AG20443 (cell line): ENCODE measurements around the gene ZBTB7A.

Experiments used
- DNase-seq: peaks from one replicate; pipeline ENCODE4 v3.0.0; 2012; ENCODE audit warnings: low spot score, mixed read lengths

ZBTB7A gene

DNA sequence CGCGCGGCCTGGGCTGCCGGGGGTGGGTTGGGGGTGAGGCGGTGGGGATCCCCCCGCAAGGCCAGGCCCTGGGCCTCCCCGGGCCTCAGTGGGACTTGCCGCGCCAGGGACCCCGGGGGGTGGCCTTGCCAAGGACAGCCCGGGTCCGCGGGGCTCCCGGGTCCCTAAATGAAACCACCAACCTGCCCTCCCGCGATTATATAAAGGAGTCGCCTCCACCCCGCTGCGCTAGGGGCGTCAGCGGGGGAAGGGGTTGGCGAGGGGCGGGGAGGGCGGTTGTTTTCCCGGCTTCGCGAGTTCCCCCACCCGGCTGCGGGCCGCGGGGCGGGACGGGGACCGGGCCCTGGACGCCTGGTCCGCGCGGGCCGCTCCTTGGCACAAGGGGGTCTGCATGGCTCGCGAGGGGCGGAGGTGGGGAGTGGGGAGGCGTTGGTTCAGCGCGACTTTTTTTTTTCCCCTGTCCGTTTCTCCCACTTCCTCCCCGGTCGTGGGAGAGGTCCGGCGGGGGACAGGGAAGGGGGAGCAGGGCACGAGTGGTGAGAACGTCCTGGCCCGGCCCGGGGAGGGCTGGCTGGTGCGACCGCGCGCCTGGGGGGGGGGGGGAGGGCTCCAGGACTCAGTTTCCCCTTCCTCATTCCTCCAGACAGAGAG lies 822 bp upstream of the ZBTB7A start:
- DNase-seq: peak; percentile 27

DNA sequence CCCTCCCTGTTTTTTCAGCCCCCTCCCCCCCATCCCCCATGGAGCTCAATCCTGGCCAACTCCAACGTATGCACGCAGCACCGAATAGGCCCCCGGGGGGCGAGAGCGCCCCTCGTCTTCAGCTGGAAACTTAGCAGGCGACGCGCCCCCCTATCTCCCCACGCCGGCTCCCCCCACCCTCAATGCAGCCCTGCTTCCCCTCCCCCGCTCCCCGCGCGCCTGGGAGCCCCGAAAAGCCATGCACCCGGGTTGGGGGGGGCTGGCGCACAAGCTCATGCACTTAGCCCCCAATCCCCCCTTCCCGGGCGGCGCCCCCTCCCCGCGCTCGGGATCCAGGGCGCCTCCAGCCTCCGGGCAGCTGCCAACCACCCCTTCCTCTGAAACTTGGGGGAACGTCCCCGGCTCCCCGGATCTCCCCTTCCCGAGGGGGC lies 508 bp downstream of the ZBTB7A start:
- DNase-seq: no peak

DNA sequence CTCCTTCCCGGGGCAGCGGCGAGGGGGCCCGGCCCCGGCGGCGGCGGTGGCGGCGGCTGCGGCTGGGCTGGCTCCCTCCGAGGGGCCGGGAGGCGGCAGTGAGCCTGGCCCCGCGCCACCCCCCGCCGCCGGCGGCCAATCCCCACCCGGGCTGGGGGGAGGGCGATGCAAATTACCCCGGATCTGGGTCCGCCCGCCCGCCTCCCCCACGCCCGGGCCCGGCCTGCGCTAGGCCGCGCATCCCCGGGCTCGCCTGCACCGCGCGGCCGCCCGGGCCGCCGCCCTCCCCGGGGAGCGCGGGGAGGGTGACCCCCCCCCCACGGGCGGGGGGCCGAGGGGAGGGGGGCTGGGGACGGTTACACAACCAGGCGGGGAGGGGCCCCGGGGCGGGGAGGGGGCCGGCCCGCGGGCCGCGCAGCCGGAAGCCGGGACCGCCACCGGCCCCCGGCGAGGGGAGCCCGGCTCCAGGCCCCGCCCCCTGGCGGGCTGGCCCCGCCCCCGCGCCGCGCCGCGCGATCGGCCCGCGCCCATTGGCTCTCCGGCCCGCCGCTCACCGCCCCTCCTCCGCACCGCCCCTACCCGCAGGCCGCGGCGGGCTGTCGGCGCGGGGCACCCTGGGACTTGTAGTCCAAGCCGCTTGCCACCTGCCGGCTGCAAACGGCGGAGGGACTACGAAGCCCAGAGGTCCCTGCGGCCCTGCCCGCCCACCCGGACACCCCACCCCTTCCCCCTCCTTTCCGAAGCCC lies 1.1 kb downstream of the ZBTB7A start:
- peak; percentile 99 for DNase-seq

DNA sequence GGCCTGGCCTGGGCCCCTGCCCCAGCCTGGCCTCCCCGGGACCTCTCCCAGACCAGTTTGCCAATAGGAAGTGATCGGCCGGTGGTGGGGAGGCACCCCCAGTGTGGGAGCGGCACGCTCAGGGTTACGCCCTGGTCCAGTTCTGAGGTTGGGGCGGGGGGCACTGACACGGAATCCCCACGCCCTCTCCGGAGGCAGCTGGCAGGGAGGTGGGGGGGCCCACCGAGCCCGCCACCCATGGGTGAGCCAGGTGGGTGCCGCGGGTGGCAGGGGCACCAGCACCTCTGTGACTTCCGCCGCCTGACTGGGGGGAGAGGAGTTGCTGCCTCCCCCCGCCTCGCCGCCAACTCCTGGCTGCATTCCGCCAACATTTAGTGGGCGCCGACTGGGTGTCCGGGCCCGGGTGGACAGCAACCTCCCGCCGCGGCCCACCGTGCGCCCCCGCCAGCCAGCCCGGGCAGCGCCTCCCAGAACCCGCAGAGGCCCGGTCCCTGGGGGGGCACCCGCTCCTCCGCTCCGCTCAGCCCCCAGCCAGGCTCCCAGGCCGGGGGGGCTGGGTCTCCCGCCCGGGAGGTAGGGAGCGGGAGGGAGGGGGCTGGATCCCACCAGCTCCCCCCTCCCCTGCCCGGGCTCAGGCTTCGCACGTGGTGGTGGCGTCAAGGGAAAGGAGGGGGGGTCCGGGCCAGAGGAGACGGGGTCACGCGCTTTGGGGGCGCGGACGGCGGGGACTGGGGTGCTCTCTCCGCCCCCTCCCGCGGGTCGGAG lies 2.0 kb downstream of the ZBTB7A start:
- DNase-seq: peak; percentile 42

DNA sequence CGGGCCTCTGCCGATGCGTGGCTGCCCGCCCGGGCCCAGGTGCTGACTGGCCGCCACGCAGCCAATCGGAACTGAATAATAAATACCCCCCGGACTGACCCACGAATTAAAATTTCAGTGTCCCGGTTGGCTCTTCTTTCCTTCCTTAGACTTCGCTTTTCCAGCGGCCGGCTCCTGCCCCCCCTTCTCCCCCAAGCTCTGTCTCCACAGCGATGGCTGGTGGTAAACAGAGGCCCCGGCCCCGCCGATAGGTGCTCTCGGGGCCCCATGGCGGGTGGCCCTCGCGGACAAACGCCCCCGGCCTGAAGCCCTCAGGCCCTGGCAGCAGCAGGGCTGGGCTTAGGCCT lies 2.6 kb downstream of the ZBTB7A start:
- DNase-seq: peak; percentile 36

DNA sequence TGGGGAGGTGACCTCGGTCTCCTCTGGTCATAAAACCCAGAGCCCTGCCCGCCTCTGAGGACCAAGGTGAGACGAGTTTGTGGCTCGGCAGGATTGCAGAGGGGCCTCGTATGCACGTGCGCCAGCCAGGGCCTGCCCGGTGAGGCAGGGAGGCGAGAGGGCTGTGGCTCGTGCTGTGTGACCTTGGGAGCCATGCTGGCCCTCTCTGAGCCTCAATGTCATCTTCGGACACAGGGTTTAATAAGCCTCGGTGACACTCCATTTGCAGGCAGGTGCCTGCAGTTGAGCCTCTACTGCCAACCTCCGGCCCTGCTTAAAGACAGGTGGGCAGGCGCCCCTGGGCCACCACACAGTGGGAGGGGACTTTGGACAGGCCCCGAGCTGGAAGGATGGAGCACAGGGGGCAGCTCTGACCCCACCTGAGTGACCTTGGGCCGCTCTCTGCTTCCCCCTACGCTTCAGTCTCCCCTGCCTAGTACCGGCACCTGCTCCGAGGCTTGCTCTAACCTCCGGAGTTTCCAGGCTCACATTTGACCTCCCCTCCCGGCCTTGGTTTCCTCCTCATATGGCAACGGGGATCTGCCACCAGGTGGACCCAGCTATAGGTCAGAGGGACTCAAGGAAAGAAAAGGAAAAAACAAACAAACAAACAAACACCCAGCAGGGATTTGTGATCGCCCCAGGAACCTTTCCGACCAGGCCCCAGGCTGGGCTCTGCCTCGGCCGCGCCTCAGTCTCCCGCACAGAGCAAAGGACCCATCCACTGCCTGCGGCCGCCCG lies 3.1 kb downstream of the ZBTB7A start:
- DNase-seq: peak; percentile 5

DNA sequence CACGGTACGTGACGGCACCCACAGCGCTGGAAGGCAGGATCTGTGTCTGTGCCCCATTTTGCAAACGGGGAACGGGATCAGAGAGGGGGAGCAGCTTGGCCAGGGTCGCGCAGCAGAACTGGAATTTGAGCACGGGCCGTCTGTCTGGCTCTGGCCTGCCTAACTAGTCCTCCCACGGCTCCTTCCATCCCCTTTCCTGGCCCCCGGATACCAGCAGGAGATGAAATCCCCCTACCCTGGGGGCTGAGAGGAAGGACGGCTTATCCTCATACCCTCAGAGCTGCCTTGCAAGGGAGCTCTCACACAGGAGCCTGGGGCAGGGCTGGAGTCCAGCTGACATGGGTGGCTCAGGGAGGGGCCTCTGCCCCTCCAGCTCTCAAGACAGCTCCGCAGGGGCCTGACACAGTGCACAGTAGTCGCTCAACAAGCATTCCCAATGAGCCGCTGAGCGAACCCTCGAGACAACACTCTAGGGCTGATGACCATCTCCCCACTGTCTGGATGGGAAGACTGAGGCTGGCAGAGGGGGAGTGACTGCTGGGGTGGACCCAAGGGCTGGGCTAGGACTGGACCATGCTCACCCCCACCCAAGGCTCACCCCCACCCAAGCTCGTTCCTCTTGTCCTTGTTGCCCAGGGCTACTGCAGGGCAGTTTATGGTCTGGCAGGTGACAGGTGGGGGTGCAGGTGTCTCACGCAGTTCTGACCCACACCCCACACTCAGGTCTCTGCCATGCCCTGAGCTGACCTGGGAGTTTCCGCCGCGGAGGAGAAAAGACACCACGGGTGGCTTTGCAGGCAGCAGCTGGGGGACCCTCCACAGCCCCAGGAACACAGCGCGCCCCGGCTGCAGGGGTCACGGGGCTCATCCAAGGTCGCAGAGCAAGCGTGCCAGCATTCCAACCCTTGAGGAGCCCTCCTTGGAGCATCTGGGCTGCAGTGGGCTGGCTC lies 4.0 kb downstream of the ZBTB7A start:
- DNase-seq: no peak

DNA sequence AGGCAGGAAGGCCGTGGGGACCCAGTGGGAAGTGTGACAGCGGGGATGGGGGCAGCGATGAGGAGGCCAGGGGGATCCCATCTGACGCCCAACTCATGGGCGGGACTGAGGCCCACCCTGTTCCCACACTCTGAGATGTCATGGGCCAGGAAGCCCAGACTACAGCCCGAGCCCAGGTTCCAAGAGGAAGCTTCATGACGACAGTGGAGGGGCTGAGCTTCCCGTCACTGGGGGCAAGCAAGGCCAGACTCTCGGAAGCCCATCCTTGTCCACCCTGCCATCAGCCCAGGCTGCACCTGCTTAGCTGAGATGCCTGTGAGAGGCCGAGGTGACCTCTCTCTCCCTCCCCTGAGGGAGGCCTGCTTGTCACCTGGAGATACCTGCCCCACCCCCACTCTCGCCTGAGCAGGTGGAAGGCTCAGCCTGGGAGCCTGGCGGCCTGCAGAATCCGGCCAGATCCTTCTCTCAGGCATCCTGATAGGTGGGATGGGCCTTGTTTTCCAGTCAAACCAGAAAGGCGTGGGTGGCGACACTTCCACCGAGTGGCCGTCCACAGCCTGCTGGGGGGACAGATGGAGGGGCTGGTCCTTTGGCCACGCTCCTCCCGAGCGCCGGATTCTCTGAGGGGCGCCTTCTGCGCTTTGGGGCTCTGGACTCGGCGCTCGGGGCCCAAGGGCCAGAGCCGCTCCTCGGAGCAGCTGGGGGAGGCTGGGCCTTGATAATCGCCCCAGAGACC lies 4.8 kb downstream of the ZBTB7A start:
- DNase-seq: no peak

DNA sequence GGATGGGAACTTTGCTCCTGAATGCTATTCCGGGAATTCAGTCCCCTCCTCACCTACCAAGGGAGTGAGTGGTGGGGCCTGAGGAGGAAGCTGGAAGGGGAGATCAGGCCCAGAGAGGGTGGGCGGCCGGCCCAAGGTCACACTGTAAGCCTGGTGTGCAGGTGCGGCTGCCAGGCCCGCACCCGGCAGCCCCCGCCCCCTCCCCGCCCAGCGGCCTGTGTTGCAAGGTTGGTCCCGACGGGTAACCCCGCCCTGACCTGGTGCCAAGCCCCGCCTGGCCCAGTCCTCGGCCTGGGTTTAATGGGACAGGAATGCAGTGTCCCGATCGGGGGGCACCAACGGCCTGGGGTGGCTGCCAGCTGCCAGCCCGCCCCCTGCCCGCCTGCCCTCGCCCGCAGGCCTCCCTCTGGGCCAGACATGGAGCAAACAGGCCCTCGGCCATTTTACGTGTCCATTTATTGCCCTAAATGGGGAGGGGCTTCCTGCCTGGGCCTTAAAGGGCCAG lies 5.5 kb downstream of the ZBTB7A start:
- DNase-seq: peak; percentile 76

DNA sequence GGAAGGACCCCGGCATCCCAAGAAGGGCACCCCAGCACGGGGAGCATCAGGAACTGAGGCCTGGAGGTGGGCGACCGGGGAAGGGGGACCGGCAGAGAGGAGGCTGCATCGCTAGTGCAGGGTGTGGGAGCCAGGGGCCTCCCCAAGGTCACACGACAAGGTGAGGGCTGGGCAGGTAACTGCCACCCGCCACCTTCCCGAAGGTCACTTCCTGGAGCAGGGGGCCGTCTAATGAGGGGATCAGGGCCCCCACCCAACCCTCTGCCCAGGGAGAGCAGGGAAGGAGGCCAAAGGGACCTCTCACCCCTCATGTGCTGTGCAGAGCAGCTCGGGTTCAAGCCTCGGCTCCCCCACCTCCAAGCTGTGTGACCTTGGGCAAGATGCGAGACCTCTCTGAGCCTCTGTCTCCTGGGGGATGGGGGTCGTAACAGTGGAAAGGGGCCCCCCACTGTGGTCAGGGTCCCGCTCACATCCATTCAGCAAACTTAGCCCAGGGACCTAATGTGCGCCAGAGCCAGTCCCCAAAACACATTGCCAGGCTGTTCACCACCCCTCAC lies 6.0 kb downstream of the ZBTB7A start:
- DNase-seq: no peak

DNA sequence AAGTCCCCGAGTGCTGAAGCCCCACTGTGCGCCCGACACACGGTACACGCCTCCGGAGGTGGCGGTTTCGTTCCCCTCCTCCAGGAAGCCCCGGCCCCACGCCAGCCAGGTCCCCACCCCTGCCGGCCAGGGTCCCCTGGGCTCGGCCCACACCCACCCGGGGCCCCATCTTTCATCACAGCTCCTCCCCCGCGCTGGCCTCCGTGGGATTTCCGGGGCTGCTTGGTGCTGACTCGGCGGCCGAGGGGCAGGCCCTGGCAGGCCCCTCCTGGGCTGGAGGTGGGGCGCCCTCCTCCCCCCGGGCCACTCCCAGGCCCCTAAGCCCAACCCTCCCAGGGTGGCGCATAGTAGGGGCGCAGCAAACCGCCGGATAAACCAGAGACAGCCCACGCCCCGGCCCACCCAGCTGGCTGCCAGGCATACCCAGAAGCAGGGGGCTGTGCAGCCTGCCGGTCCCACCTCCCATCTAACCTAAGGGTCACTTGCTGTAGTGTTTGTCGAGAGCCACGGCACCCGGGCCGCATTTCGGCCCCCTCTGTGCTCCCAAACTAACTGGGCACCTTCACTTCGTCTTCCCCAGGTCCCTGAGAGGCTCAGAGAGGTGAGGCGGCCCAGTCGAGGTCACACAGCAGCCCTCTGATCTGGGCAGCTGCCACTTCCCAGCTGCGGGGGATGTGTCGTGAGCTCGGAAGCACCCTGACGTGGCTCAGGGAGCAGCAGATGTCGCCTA lies 6.6 kb downstream of the ZBTB7A start:
- peak; percentile 57 for DNase-seq

DNA sequence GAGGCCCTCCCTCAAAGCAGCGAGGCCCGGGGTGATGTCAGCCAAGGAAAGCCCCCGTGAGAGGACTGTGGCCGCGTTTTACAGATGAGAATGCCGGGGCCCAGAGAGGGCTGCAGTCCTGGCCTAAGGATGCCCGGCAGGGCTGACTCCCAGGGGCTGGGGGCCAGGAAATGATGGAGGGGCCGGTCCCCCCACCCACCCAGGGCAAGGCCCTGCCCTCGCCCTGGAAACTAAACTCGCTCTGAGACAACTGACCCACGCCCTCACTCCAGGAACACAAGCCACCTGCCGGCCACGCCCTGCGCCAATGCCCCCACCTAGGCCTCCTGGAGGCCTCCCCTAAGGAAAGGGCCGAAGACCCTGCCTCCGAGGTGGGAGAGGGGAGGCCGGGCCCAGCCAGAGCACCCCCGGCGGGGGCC lies 7.2 kb downstream of the ZBTB7A start:
- peak; percentile 7 for DNase-seq

DNA sequence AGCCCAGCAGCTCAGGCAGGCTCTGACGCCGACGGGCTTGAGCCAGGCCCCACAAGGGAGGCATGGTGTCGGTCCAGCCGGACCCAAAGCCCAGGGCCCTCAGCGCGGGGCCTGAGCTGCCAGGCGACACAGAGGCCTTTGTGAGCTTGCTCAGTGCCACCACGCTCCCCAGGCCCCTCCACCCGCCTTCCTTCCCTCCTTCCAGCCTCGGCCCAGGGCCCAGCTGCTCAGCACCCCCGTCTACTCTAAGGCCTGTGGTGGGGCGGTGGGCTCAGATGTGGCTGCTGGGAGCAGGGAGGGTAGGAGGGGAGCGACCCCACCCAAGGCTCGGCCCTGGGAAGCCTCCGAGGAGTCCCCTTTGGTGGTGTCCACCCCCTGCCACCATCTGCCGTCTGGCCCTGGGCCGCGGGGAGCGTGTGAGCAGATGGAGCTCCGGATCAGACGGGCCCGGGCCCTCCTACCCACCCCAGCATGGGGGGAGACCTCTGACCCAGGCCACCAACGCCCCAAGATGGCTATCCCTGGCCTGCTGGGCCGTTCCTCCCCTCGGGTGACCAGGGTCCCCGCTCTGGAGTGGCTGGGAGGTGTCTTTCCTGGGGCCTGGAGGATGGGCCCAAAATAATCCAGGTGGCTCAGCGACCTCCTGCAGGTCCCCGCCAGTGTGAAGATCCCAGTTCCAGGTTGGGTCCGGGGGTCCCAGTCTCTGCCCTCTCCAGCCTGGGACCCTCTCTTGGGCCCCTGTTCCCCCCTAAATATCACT lies 7.8 kb downstream of the ZBTB7A start:
- DNase-seq: no peak

DNA sequence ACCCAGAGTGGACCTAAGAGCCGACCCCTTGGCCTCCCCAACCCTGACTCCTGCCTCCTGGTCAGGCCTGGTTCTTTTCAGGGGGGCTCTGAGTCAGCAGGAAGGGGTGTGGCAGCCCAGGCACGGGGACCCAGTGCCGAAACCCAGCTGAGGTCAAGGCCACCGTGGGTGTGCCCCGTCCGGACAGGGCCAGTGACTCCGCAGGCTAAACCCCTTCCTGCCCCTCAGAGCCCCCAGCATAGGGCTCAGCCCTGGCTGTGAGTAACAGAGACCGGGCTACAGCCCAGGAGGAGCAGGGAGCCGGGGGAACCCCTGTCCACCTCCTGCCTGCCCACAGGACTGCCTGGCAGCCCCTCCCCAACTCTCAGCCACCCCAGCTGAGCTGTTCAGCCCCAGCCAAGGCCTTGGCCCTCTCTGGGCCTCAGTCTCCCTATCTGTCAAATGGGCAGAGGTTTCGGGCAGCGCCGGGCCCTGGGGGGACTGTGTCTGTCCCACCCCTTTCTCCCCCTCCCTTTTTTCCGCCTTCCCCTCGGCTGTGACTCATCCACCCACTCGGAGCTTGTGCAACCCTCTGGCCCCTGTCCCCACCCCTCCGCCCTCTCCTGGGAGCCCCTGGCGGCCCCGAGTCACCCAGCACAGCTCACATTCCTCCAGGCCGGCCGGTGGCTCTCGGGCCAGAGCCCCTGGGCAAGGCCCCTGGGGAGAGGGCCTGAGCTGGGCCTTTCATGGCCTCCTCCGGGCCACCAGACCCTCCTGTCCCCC lies 8.6 kb downstream of the ZBTB7A start:
- DNase-seq: peak; percentile 96

DNA sequence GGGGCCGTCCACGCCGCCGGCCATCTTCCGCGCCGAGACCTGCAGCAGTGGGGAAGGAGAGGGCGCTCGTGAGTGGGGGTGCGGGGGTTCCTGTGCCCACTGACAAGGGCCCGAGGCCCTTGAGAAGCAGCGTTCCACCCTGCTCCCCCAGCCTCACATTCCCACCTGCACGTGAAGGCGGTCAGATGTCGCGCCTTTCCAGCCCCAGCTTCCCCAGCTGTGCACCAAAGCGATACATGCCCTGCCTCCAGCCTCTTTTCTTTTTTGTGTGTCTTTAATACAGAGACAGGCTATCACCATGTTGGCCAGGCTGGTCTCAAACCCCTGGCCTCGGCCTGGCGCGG lies 11.5 kb downstream of the ZBTB7A start:
- no peak for DNase-seq

DNA sequence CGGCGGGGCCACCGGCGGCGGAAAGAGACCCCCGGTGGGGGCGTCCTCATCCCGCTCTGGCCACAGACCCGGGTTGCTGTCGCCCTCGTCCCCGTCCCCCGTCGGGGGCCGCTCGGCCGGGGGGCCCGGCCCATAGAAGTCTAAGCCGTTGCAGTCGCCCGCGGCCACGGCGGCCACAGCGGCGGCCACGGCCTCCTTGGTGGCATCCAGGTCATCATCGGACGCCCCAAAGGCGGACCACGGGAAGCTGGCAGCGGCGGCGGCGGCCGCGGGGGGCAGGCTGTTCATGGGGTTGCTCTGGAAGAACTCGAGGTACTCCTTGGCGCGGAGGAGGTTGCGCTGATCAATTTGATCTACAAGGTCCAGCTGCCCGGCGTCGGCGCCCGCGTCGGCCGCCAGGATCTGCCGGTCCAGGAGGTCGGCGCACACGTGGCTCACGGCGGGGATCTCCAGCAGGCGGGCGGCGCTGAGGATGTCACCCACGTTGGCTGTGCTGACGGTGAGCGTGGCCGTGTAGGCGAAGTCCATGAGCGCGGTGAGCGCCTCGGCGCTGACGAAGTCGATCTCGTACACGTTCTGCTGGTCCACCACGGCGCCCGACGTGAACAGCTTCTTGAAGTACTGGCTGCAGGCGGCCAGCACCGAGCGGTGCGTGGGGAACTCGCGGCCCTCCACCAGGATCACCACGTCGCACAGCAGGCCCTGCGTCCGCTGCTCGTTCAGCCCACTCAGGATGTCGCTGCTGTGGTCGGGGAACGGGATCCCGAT lies 12.1 kb downstream of the ZBTB7A start:
- no peak for DNase-seq
